ENCODE results near the gene CYP3A5.
"Not testable (repeated sequence)": the region's sequence is repeated elsewhere in the genome, so short reads cannot be mapped to it uniquely, and the experiment has no call there.

Gene CYP3A5

DNA sequence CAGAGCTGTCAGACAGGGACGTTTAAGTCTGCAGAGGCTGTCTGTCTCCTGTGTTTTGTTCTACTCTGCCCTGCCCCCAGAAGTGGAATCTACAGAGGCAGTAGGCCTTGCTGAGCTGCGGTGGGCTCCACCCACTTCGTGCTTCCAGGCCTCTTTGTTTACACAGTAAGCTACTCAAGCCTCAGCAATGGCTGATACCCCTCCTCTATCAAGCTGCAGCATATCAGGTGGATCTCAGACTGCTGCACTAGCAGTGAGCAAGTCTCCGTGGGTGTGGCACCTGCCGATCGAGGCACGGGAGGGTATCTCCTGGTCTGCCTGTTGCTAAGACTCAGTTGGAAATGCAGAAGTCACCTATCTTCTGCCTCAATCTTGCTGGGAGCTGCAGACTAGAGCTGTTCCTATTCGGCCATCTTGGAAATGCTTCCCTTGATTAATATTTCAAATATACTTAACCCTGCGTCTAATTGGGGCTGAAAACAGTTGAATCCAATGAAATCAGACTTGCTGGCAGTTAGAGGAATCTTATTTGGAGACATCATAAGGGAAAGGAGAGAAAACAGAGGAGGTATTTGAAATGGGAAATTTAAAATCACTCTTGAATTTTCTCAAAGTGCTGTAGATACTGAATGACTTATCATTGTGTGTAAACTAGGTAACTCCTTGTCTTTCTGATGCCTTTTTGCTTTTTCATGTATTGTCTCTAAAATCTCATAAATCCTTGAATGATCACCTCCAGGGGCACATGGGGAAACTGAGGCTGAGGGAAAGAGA, 13.8 kb upstream of the CYP3A5 start:
- H3K36me3 Mint-ChIP-seq, result peaks cover 3% of the 10 kb centered on the region
- no peak overlapping the region for H3K4me3 Mint-ChIP-seq
- no peaks in the 10 kb centered on the region for H3K27me3 Mint-ChIP-seq
- no peak overlapping the region for H3K27ac Mint-ChIP-seq
- peaks cover 19% of the 10 kb centered on the region for H3K4me1 Mint-ChIP-seq
- H3K9me3 Mint-ChIP-seq, result no peaks in the 10 kb centered on the region

DNA sequence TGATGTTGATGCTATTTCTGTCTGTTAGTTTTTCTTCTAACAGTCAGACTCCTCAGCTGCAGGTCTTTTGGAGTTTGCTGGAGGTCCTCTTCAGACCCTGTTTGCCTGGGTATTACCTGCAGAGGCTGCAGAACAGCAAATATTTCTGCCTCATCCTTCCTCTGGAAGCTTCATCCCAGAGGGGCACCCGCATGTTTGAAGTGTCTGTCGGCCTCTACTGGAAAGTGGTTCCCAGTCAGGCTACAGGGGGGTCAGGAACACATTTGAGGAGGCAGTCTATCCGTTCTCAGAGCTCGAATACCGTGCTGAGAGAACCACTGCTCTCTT, 13.3 kb upstream of the CYP3A5 start:
- Mint-ChIP-seq H3K4me3 (no peak overlapping the region), H3K27me3 (no peaks in the 10 kb centered on the region), H3K36me3 (peaks cover 3% of the 10 kb centered on the region), H3K4me1 (peaks cover 19% of the 10 kb centered on the region), H3K27ac (no peak overlapping the region), H3K9me3 (no peaks in the 10 kb centered on the region)

DNA sequence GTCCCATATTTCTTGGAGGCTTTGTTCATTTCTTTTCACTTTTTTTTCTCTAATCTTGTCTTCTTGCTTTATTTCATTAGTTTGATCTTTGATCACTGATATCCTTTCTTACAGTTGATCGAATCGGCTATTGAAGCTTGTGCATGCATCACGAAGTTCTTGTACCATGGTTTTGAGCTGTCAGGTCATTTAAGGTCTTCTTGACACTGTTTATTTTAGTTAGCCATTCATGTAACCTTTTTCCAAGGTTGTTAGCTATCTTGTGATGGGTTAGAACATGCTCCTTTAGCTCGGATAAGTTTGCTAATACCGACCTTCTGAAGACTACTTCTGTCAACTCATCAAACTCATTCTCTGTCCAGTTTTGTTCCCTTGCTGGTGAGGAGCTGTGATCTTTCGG, 12.8 kb upstream of the CYP3A5 start:
- not testable (repeated sequence) for H3K27ac Mint-ChIP-seq, H3K36me3 Mint-ChIP-seq, H3K4me3 Mint-ChIP-seq, H3K27me3 Mint-ChIP-seq, H3K9me3 Mint-ChIP-seq
- H3K4me1 Mint-ChIP-seq, result peaks cover 19% of the 10 kb centered on the region

DNA sequence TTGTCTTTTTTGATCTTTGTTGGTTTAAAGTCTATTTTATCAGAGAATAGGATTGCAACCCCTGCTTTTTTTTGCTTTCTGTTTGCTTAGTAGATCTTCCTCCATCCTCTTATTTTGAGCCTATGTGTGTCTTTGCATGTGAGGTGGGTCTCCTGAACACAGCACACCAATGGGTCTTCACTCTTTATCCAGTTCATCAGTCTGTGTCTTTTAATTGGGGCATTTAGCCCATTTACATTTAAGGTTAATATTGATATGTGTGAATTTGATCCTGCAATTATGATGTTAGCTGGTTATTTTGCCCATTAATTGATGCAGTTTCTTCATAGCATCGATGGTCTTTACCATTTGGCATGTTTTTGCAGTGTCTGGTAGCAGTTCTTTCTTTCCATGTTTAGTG, 11.9 kb upstream of the CYP3A5 start:
- H3K27ac Mint-ChIP-seq, result not testable (repeated sequence)
- peaks cover 19% of the 10 kb centered on the region for H3K4me1 Mint-ChIP-seq

DNA sequence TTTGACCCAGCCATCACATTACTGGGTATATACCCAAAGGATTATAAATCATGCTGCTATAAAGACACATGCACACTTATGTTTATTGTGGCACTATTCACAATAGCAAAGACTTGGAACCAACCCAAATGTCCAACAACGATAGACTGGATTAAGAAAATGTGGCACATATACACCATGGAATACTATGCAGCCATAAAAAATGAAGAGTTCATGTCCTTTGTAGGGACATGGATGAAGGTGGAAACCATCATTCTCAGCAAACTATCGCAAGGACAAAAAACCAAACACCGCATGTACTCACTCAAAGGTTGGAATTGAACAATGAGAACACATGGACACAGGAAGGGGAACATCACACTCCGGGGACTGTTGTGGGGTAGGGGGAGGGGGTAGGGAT, 11.1 kb upstream of the CYP3A5 start:
- not testable (repeated sequence) for H3K9me3 Mint-ChIP-seq, H3K4me3 Mint-ChIP-seq, H3K27me3 Mint-ChIP-seq, H3K27ac Mint-ChIP-seq, H3K36me3 Mint-ChIP-seq
- peaks cover 19% of the 10 kb centered on the region for H3K4me1 Mint-ChIP-seq

More for the DNA sequence above, 11.9 kb upstream of the CYP3A5 start:
- H3K4me3 Mint-ChIP-seq, H3K36me3 Mint-ChIP-seq, H3K9me3 Mint-ChIP-seq, H3K27me3 Mint-ChIP-seq: not testable (repeated sequence)

DNA sequence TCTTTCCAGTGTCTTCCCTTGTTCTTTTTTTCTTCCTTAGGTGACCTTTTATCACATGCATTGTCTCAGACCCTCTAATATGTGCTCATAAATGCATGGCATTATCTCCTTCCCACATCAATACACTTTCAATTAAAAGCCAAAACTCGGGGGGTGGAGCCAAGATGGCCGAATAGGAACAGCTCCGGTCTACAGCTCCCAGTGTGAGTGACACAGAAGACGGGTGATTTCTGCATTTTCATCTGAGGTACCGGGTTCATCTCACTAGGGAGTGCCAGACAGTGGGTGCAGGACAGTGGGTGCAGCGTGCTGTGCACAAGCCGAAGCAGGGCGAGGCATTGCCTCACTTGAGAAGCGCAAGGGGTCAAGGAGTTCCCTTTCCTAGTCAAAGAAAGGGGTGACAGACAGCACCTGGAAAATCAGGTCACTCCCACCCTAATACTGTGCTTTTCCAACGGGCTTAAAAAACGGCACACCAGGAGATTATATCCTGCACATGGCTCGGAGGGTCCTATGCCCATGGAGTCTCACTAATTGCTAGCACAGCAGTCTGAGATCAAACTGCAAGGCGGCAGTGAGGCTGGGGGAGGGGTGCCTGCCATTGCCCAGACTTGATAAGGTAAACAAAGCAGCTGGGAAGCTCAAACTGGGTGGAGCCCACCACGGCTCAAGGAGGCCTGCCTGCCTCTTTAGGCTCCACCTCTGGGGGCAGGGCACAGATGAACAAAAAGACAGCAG, 6.2 kb upstream of the CYP3A5 start:
- not testable (repeated sequence) for H3K9me3 Mint-ChIP-seq, H3K4me3 Mint-ChIP-seq, H3K27me3 Mint-ChIP-seq, H3K4me1 Mint-ChIP-seq, H3K27ac Mint-ChIP-seq
- H3K36me3 Mint-ChIP-seq, result peaks cover 11% of the 10 kb centered on the region

DNA sequence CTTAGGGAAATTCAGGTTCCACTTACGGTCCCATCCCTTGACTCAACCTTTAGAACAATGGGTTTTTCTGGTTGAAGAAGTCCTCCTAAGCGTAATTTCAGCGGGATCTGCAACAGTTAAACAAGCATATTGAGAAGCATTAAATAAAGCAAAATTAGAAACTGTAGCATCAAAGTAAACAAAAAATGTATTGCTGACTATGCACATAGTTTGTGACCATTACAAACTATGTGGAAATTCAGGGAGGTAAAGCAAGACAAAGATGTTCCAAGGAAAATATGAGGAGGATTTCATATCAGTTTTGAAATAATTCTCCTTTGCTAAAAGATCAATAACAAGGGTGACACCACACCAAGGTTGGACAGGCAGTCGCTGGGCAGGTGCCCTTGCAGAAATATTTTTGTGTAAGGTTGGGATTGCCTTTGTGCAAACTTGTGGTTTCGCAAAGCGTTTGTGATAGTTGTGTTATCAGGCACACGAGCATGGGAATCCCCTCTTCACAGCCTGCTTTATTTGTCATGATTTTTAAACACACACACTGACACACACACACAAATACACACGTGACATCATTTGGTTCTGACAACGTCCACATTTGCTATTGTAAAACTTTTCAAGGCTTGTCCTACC, 5.4 kb upstream of the CYP3A5 start:
- Mint-ChIP-seq H3K4me3 (no peak overlapping the region), H3K4me1 (no peaks in the 10 kb centered on the region)

DNA sequence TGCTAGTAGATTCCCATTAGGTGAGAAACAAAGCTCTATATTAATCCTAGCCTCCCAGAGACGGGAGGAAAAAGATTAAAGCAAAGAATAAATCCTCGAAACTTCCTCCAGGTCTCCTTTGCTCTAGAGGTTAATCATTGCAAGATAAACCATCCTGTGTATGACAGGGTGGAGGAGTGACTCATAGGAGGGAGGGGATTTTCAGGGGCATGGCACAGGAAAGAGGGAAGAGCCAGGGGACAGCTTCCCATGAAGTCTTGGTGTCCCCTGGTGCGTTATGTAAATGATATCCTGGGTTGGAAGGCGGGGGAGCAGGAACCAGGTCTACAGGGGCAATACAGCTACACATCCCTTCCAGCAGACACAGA, 780 bp downstream of the CYP3A5 start:
- Mint-ChIP-seq H3K36me3 (peaks cover 11% of the 10 kb centered on the region), H3K4me3 (no peak overlapping the region), H3K9me3 (peaks cover 8% of the 10 kb centered on the region), H3K27me3 (no peaks in the 10 kb centered on the region), H3K27ac (no peak overlapping the region), H3K4me1 (peaks cover 25% of the 10 kb centered on the region)

More for the DNA sequence above, 5.4 kb upstream of the CYP3A5 start:
- peaks cover 11% of the 10 kb centered on the region for H3K36me3 Mint-ChIP-seq
- H3K27me3 Mint-ChIP-seq, result no peaks in the 10 kb centered on the region
- H3K27ac Mint-ChIP-seq, result no peak overlapping the region
- peaks cover 8% of the 10 kb centered on the region for H3K9me3 Mint-ChIP-seq

DNA sequence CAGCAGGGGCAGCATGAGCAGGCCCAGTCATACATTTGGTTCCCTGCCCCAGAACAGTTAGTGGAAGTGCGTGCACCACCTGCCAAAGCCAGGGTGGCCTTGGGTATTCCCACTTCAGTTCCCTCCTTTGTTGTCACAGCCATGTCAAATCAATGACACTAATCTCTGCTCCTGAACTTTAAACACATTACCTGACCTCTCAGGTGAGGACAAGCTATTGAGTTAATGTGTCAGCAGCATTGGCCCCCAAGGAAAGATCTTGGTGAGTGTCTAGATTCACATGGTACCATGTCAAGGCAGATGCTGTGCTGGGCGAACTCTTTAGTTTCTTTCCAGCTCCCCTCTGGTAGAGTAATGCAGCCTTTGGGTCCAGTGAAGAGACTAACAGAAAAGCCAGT, 2.1 kb downstream of the CYP3A5 start:
- Mint-ChIP-seq H3K27me3 (no peaks in the 10 kb centered on the region), H3K36me3 (peaks cover 3% of the 10 kb centered on the region), H3K27ac (no peak overlapping the region), H3K4me3 (no peak overlapping the region), H3K9me3 (peaks cover 6% of the 10 kb centered on the region), H3K4me1 (peaks cover 25% of the 10 kb centered on the region)

DNA sequence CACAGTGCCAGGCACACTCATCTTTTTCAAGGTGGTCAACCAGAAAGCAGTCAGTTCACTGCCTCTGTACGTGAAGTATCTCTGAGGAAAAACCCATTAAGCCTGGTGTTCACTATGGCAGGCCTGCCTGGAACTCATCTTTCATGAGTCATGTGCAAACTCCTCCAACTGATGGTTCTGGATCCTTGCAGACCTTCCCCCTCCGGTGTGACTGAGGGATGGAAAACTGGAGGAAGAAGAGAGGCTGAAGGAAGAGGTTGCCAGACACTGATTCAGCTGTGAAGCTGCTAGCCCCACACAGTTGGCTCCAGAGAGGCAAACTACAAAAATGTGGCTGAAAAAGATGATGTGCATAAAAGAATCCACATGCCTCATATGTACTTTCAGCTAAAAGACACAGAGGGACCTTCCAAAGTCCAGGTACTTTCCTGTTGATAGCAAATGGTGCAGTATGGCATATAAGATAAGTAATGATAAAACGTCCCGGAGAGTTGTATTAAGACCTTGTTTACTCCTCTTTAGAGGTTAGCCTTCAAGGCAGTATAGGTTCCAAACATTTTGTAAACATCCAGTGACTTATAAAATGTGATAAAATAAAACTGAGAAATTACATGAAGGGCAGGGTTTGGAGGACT, 2.7 kb downstream of the CYP3A5 start:
- peaks cover under 1% of the 10 kb centered on the region for H3K9me3 Mint-ChIP-seq

DNA sequence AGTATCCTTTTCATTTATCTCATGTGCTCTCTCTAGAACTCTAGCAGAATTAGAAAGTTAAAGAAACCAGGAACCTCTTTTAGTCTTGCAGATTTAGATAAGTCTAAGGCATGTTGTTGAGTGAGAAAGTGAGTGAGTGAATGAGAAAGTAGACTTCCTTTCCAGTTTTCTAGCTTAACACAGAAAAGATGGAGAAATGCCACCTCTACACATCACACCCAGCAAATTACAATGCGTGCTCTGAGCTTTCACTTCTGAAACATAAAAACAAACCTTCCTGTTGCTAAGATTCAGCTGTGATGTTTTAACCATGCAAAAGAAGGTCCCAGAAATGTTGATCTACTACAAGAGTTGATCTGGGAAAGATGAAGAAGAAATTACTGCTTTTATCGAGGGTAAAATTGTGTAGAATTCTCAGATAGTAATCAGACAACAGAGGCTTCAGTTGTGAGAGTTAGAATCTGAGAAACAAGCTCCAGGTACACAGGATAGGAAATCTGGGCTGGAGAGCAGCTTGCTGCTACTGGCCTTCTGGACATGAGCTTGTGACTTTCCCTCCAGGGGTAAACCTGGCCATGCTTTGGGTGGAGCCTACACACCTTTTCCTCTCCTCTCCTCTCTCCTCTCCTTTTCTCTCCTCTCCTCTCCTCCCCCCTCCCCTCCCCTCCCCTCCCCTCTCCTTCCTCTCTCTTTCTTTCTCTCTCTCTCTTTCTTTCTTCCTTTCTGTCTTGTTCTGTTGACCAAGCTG, 4.6 kb downstream of the CYP3A5 start:
- Mint-ChIP-seq H3K36me3 (peaks cover 1% of the 10 kb centered on the region), H3K27me3 (no peaks in the 10 kb centered on the region), H3K4me1 (peaks cover 25% of the 10 kb centered on the region), H3K27ac (peak overlapping the region; percentile 90), H3K4me3 (peak overlapping the region; percentile 27), H3K9me3 (no peaks in the 10 kb centered on the region)

More for the DNA sequence above, 2.7 kb downstream of the CYP3A5 start:
- no peak overlapping the region for H3K4me3 Mint-ChIP-seq
- peaks cover 25% of the 10 kb centered on the region for H3K4me1 Mint-ChIP-seq
- H3K27ac Mint-ChIP-seq, result no peak overlapping the region
- H3K27me3 Mint-ChIP-seq, result no peaks in the 10 kb centered on the region
- H3K36me3 Mint-ChIP-seq, result peaks cover 3% of the 10 kb centered on the region

DNA sequence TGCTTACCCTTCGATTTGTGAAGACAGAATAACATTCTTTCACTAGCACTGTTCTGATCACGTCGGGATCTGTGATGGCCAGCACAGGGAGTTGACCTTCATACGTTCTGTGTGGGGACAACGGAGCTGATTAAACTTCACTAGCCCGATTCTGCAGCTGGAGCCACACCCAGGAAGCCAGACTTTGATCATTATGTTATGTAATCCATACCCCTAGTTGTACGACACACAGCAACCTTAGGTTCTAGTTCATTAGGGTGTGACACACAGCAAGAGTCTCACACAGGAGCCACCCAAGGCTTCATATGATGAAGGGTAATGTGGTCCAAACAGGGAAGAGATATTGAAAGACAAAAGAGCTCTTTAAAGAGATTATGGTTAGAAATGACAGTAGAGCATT, 7.2 kb downstream of the CYP3A5 start:
- Mint-ChIP-seq H3K4me3 (no peak overlapping the region), H3K4me1 (peaks cover 25% of the 10 kb centered on the region), H3K27me3 (no peaks in the 10 kb centered on the region), H3K9me3 (no peaks in the 10 kb centered on the region), H3K27ac (no peak overlapping the region), H3K36me3 (peaks cover 3% of the 10 kb centered on the region)

DNA sequence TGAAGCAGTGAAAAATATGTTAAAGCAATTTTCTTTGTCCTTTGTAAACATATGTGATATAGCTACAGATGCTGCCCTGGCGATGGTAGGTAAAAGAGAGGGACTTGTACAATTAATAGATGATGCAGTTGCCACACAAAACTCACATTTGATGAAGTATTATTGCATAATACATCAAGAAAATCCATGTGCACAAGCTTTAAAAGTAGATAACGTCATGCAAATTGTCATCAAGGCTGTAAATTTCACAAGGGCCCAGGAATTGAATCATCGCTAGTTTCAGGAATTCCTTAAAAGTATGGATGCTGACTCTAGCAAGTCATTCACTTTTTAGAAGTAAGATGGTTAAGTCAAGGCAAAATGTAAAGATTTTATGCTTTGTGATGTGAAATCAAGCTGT, 10.0 kb downstream of the CYP3A5 start:
- H3K27me3 Mint-ChIP-seq, result no peaks in the 10 kb centered on the region
- H3K27ac Mint-ChIP-seq, result no peak overlapping the region
- peaks cover 5% of the 10 kb centered on the region for H3K36me3 Mint-ChIP-seq
- no peaks in the 10 kb centered on the region for H3K9me3 Mint-ChIP-seq
- H3K4me3 Mint-ChIP-seq, result no peak overlapping the region
- H3K4me1 Mint-ChIP-seq, result peaks cover 8% of the 10 kb centered on the region

DNA sequence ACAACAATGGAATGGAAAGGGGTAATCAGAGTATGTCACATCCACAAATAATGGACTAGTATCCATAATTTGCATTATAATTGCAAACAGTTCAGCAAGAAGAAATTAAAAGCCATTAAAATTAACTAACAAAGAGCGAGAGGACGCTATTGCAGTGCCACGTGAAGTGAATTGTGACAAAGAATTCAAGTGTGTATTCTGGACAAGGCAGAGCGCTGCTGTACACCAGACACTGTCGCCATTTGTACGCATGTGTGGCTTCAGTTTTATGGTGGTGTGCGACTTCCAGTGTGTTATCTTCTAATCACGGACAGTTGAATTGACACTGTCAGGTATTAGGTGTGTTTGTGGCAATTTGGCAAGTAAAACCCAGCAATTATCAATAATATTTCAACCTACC, 11.3 kb downstream of the CYP3A5 start:
- H3K27me3 Mint-ChIP-seq, result no peaks in the 10 kb centered on the region

DNA sequence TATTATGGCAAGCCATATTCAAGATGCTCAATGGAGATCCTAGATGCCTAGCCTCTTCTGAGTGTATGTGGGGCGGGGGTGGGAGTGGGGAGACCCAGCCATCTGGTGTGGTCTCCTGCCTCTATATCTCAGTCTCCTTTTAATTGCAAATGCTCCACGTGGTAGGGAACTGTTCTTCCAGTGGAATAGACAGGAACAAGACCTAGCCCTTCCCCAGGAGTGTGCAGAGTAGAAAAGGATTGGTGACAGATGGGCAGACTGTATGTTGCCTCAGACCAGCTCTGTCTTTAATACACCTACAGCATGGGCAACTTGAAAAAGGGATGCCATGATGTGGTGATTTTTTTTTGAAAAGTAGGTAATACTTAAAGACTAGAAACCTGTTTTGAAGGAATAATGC, 12.6 kb downstream of the CYP3A5 start:
- Mint-ChIP-seq H3K27ac (no peak overlapping the region), H3K4me1 (no peaks in the 10 kb centered on the region), H3K36me3 (peaks cover 18% of the 10 kb centered on the region), H3K27me3 (no peaks in the 10 kb centered on the region), H3K4me3 (no peak overlapping the region), H3K9me3 (no peaks in the 10 kb centered on the region)

More for the DNA sequence above, 11.3 kb downstream of the CYP3A5 start:
- H3K4me1 Mint-ChIP-seq, result no peaks in the 10 kb centered on the region
- no peak overlapping the region for H3K27ac Mint-ChIP-seq
- H3K4me3 Mint-ChIP-seq, result no peak overlapping the region
- H3K9me3 Mint-ChIP-seq, result no peaks in the 10 kb centered on the region
- H3K36me3 Mint-ChIP-seq, result peaks cover 11% of the 10 kb centered on the region

Data from activated naive CD4-positive, alpha-beta T cell treated with anti-CD3 and anti-CD28 coated beads, Interleukin-2, amount 50 U/mL, for 24 hours (primary cell).